HG03196 (cell line): ENCODE results near the gene MBNL2.
A peak's percentile ranks its signal among the peaks of the same experiment; 100 is the strongest.

Experiments used
- ATAC-seq: cut with Tn5 transposase; IDR thresholded peaks from one replicate; pipeline ENCODE4 v1.9.1; 2021; ENCODE audit not compliant: unreplicated experiment

The MBNL2 gene

DNA sequence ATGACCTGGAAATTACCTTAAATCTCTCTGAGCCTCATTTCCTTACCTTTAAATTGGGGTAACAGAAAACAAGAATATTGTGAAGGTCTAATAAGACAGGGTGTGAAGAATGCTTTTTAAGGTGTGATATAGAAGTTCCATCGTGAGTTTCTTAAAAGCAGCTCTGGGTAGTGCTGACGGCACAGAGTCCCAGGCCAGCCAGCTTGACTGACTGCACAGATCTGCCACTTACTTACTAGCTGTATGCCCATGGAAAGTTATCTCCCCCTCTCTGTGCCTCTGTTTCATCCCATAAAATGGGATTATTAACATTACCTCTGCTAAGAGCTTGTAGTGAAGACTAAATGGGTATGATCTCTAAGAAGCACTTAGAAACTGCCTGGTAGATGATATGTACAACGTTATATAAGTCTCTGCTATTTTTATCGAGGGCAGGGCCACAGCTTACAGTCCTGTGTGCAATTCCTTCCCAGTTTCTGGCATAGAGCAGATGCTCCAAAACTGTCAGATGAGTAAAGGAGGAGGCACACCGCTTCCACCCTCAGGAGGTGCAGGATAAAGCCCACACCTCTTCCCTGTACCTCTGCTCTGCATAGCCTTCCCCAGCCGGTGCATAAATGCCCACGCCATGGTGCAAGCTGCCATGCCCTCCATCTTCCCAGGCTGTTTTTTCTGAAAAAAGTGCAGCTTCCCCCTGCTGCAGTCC, 99.6 kb downstream of the MBNL2 start:
- no peak for ATAC-seq

DNA sequence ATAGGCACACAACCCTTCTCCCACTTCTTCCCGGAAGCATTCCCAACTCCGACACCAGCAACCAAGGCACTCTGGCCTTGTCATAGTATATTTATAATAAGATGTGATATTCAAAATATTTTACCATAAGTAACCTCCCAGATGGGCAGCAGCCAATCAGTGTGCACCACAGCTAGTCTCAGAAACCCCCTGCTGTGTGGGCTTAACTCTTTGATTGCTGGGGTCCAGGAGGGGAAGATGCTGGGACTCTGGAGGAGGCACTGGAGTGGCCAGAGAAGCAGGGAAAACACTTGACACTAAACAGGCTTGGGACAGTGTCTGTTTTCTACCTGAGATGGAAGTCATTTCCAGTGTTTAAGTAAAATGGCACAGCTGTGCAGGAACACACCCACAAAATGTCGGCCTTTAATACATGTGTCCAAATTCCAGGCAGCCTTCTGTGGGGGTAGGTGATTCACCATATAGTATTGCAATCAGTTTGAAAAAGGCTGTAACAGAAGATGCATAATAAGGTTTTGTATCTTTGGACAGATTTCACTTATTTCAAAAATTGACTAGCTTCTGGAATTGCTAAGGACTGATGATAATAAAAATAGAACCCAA, 100.7 kb downstream of the MBNL2 start:
- no peak for ATAC-seq

DNA sequence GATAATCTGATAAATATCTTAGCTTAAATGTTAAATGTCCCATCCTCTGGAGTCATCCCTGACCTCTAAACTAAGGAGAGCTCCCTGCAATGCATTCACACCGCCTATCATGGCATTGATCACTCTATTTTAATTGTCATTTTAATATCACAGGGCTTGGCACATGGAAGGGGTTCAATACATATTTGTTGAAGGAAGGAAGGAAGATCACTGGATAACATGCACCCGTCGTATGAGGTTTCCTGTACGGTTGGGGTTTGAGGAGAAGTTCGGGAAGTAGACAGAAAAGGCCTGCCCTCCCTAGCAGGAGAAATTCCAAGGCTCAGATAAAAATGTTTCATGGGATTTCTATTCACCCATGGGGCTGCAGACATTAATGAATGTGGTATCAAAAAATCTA, 102.0 kb downstream of the MBNL2 start:
- ATAC-seq, result no peak

DNA sequence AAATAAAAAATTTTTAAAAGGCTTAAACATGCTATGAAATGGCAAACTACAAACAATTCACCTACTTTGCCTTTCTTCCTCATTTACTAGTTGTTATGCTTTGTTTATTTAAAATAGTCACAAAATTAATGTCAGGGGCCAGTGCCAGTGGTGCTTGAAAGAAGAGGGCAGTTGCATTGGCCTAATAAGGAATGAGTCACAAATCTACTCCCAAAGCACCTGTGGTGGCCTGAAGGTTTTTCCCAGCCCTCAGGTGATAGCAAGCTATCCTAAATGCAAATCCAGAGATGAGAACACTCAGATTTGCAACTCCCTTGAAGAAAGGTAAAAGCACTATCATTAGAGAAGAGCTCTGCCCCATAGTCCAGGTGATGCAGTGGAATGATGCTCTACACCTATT, 103.6 kb downstream of the MBNL2 start:
- ATAC-seq, result no peak

DNA sequence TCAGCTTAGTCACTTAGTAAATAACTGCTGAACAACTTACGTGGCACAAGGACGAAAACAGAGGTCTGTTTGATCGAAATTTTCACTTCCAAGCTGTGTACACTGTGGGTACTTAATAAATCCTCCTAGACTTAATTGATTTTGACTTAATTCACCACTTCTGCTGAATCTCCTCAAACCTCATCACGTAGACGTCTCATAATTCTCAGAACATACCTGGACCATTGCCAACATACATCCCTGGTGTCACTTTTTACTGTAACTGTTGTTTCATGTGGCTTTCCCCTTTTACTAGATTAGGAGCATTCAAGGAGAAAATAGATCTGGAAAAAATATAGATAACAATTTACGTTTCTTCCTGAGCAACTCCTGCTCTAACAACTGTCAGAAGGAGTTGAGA, 105.0 kb downstream of the MBNL2 start:
- no peak for ATAC-seq

DNA sequence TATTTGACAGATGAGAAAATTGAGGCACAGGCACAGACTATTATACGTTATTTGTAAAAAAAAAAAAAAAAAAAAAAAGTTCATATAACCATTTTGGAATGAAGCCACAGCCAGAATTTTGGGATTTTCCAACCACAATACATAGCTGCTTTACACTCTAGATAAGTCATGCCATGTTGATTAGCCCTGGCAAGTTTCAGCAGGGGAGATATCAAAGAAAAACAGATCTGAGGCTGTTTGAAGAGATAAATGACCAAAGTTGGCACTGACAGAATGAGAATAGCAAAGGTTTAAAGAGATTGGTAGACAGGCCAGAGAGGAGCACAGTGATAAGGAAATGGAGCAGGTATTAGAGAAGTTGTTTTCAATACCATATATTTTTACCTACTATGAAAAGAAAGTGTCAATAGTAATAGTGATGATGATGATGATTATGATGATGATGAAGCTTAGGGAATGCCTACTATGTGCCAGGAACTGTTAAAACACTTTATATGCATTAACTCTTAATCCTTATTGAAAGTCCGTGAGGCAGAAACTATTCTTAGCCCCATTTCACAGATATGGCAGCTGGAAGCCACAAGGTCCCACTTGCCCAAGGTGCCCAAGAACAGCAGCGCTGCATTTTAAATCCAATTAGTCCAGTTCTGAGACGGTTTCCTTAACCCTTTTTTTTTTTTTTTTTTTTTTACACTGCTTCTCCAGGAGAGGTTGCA, 105.5 kb downstream of the MBNL2 start:
- no peak for ATAC-seq

DNA sequence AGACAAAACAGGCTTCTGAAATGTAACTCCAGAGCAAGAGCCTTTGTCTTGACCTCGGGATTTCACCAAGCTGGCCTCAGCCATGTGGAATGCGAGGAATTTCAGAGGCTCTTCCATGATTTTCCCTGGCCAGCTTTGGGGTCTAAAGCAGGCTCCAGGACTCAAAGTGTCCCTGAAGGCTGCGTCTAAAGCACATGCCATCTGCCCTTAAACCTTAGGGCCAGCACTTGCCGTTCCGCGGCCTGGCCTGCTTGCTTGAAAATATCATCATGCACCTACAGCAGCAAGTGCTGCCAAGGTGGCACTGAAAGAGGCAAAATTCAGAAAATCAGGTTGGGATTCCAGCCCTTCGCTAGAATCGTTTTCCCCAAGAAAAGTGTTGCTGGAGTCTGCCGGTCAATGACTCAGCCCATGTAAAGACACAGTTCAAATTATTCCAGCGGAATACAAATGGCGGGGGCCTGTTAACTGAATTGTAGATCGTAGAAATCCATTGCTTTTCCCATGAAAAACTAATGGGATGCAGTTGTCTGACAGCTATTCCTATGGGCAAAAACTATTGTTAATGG, 106.2 kb downstream of the MBNL2 start:
- no peak for ATAC-seq

DNA sequence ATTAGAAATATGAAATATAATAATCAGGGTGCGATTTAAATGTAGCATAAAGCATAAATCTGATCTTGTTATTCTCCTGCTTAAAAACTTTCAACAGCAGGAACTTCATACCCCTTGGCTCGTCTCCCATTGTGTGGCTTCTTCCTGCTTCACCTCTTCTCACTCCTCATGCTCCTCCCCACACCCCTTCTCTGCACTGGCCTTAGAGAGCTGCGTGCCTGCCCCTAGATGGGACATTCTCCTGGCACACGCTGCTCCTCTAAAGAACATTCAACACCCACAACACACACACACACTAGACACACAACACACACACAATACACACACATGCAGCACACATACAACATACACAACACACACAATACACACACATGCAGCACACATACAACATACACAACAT, 107.2 kb downstream of the MBNL2 start:
- ATAC-seq, result no peak

DNA sequence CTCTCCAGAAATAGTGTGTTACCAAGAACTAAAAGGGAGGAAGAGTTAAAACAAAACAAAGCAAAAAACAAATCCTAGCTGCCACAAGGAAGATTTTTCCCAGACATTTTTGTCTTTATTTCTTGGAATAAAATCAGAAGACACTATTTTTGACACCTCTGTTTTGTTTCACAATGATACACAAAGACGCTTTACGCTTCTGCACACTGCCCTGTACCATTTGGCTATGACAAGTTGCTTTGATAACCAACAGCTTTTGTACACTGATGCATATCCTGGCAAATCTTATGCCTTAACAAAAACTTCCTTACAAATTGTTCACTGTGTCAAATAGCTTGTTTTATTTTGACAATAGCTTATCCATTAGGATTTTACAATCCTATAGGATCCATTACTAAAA, 108.3 kb downstream of the MBNL2 start:
- no peak for ATAC-seq

DNA sequence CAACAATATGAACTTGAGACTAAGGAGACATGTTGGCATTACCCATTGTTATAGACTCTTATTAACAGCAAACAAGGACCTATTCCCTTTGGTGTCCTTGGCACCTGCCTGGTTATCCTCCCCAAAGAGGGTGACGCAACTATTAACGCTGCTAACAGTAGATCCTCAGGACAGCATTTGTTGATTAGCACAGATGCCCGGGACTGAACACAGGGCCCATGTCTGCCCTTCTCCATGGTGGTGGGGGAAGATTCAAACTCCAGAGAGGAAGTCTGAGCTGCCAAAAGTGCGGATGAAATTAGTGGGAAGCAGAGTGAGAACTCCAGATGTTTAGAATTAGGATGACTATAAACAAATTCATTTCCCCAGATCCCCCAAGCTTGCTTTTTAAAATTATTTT, 110.6 kb downstream of the MBNL2 start:
- ATAC-seq, result no peak

DNA sequence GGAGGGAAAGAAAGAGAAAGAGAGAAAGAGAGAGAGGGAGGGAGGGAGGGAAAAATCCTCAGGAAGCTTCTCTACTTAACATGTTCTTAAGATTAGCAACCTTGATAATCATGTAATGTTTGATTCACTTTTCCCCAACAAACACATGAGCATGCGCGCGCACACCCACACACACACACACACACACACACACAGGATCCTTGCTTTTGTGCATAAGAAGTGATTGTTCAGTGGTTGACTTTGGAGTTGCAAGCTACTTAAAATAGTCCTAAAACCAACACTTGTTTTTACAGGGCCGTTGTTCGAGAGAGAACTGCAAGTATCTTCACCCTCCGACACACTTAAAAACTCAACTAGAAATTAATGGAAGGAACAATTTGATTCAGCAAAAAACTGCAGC, 111.8 kb downstream of the MBNL2 start:
- ATAC-seq, result no peak

DNA sequence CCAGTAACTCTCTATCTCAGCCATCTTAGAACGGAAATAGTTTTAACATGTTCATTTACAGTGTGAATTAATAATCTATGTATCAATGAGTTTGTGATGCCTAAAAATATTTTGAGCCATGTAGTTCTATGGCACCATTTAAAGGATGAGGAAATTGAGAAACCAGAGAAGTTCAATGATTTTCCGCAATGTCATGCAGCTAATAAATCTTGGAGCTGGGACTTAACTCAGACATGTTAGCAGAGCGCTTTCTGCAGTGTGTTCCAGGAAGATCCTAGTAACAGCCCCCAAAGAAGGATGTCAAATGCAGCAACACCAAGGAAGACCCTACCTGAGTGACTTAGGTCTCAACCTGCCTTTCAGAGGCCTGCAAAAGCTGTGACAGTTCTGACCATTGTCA, 112.6 kb downstream of the MBNL2 start:
- no peak for ATAC-seq

DNA sequence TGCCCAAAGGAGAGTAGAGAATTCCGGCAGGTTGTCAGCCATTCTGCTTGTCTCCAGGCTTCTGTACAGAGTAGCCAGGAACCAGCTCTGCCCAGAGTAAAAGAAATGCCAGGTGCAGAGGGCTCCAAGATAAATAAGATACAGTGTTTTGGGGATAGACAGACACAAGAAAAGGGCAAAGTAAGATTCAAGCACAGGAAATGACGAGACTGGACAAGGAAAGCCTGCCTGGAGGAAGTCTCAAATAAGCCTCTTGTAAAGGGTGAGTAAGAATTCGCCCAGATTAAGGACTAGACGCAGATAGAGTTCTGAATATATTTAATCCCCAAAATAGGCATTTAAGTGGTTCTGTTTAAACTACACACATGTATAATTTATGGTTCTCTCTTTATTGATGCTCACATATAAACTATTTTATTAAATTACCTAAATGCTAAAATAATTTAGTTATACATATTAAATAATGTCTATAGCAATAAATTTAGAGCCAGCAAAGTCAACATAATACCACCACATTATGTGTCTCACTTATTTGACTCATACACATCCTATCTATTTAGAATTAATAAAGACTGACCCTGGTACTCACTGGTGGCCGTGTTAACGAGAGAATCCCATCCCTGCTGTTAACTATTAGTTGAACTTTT, 113.5 kb downstream of the MBNL2 start:
- ATAC-seq, result no peak

DNA sequence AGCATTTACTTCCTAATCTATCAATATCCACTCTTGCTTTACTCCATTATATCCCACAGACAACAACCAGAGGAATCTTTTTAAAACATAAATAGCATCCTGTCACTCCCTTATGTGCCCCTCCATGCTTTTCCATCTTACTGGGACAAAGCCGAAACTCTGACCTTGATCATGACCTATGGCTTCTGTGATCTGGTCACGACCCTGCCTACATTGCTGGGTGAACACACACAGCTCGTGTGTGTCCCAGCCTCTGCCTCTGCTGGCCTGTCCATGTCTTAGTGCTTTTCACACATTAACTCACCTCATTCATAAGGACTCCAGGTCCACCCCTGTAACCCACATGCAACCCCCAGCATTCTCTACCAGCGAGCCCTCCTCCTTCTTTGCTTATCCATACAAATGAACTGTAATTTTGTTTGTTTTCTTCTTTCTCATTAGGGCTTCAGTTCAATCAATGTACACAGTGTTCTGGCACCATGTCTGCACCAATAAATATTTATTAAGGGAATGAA, 115.9 kb downstream of the MBNL2 start:
- ATAC-seq, result no peak

DNA sequence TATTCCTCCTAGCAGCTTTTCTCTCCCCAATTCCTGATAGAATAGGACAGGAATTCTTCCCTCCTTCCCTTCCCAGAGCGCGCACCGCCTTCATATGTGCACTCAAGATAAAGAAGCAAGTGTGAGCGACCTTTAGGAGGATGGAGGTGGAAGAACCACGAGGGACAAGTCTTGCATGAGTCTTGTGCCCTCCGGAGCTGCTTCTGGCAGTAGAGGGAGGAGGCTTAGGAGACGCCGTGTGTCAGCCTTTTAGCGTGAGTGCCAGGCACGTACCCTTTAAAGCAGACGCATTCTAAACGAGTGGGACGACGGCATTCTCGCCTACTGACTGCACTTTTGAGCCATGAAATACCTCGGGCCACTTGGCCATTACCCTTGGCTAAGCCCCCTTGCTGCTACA, 116.4 kb downstream of the MBNL2 start:
- no peak for ATAC-seq

DNA sequence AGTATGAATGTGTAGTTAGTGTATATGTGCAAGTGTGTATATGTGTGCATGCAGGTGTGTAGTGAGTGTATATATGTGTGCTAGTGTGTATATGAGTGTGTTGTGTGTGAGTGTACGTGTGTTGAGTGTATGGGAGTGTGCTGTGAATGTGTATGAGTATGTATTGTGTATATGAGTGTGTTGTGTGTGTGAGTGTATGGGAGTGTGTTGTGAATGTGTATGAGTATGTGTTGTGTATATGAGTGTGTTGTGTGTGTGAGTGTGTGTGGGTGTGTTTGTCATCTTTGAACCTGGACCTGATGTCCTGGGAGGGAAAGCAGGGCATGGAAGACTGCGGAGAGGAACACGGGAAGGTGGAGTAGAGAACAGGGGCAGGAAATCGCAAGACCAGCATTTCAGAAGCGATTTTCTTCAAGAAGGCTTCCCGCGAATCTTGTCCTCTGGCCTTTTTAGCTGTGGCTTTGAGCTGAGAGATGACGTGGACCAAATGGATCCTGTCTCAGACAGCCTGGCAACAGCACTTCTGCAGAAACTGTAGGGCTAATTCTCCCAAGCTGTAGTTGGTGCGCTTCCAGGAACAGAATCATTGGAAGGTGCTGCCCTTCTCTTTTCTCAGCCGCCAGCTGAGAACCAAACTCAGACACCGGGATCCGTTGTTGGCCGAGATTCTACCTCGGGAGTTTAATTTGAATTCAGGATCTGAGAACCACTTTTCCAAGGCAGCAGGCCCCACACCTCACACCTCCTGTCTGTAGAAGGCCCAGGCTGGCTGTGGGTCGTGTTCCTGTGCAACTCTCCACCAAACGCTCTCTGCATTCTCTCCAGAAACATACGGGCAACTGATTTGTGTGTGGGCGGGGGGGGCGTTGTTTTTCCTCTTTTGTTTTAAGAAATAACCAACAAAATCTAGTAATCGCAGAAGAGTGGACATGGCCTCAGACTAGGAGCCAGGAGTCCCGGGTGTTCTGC, 117.2 kb downstream of the MBNL2 start:
- no peak for ATAC-seq

DNA sequence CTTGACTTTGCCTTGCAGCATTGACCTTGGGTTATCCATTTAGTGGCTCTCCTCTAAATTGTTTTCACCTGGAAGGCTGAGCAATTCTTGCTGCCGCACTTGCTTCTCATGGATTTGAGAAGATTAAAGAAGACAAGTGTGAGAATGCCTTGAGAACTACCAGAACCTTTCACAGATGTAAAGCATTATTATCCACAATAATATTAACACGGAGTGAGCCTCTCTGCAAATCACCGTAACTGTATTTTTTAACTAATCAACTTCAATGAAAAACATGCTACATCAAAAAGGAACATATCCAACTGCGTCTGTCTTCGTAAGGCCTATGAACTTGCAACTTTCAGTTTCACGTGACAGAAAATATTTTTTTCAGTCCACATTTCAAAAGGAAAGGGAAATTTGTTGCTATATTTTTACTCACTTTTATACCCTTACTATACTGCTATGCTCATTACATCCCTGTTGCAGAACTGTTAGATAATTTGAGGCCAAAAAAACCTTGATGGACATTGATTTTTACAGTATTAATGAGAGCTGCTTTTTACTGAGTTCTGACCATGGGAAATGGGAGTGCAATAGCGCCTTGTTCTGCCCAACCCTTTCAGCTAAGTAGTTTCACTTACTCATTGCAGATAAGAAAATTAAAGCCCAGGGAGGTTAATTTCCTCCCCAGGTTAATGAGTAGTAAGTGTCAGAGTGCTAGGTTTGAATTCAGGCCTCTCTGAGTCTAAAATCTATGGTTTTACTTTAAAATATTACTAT, 118.0 kb downstream of the MBNL2 start:
- ATAC-seq, result peak; percentile 44

DNA sequence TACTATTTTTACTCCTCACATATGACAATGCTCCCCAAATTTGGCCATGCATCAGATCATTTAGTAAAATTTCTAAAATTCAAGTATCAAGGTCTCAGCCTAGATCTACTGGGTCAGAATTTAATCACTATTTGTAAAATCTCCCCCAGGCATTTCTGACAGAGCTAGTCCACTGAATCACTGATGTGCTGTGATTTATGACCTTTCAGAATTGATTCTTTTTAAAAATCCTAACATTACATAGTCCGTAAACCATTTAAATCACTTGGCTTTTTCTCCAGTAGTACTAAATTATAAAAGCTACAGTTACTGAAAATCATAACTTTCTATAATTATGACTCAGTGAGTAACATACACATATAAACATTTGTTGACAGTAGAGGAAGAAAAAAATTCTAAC, 119.0 kb downstream of the MBNL2 start:
- no peak for ATAC-seq

DNA sequence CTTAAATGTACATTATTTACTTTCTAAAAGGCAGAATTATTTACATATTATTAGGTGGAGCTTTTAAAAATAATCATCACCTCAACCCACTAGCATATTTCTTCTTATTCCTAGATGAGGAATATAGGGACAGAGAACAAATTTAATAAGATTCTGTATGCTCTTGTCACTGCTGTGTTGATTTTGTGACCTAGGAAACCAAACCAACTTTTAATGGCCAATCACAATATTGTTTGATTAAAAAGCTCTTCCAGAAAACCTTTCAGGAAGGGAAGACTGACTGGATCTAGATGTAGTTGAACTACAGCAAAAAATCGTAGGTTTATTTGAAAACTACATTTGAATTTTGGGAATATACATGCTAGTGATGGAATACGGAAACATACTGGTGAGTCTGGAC, 120.0 kb downstream of the MBNL2 start:
- no peak for ATAC-seq

DNA sequence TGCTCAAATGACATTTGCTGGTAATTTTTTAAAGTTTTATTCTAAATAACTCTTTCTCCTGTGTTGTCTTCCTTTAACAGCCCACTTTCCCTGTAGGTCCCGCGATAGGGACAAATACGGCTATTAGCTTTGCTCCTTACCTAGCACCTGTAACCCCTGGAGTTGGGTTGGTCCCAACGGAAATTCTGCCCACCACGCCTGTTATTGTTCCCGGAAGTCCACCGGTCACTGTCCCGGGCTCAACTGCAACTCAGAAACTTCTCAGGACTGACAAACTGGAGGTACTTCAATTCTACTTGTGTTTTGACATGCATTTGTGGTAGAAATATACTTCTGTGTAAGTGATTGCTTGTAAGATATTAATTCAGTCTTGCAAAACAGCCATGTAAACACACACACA, 120.8 kb downstream of the MBNL2 start:
- no peak for ATAC-seq
